Measurements from ENCODE around the gene SLC7A8.

Gene SLC7A8

DNA sequence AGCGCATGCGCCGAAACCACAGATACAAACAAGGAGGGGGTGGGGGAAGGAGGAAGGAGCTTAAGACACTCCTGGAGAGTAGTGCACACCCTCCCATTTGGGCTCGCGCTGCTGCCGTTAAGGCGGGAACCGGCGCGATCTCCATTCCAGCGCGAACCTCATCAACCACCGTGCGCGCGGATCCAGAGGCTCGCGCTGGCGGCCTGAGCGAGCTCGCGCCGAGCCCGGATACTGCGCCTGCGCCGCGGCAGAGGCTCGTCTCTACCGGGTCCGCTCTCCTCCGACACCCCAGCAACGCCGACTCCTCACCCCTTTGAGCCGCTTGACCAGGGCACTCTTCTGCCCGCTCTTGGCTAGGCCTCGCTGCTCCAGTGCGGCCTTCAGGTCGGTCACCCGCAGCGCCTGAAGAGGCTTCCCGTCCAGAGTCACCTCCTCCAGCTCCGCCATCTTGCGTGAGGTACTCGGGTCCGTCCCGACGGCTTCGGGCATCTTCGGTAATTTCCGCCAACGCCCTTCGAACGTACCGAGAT lies 88.7 kb downstream of the SLC7A8 start, which contains the start of gene ACIN1:
TSS of gene ACIN1 (minus strand) at position 471 of the 530 bp plus-strand sequence. CDS start at position 447, 24 bp downstream.
- DNase-seq (ENCODE audit: low read depth) = peak; percentile 49

GRCh38 chr14:23093991-23094665 lies 89.3 kb downstream of the SLC7A8 start:
- DNase-seq (ENCODE audit: low read depth) = no peak

DNA sequence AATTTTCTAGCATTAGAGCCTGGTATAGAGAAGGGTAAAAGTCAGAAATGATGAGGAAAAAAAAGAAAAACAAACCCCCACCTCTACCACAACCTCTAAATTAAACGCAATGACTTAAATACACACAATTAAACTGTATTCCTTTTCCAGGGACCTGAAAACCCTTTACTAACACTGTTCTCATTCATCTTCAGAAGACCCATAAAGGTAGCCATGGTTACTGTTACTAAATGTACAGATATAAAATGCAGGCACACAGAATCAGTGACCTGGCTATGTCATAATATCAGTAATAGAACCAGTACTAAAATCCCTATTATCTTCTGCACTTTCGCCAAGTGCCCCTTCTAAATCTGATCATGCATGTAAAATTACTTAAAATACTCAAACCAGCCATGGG lies 89.9 kb downstream of the SLC7A8 start:
- no peak for DNase-seq (ENCODE audit: low read depth)

DNA sequence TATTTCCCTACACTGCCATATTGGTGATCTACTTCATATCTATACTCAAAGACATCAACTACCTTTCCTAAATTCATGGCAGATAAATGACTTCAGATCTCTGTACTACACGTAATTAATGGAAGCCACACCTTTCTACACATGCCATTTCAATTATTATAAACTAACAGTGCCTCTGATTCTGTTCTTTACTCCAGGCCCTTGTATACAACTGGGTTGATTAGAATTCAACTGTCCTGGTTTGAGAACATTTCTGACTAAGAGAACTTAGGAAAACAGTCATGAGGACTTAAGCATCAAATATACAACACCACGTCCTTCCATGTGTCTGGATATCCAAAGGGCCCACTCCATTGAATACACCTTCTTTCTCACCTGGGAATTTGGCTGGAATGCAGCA lies 90.4 kb downstream of the SLC7A8 start:
- DNase-seq (ENCODE audit: low read depth) = no peak

DNA sequence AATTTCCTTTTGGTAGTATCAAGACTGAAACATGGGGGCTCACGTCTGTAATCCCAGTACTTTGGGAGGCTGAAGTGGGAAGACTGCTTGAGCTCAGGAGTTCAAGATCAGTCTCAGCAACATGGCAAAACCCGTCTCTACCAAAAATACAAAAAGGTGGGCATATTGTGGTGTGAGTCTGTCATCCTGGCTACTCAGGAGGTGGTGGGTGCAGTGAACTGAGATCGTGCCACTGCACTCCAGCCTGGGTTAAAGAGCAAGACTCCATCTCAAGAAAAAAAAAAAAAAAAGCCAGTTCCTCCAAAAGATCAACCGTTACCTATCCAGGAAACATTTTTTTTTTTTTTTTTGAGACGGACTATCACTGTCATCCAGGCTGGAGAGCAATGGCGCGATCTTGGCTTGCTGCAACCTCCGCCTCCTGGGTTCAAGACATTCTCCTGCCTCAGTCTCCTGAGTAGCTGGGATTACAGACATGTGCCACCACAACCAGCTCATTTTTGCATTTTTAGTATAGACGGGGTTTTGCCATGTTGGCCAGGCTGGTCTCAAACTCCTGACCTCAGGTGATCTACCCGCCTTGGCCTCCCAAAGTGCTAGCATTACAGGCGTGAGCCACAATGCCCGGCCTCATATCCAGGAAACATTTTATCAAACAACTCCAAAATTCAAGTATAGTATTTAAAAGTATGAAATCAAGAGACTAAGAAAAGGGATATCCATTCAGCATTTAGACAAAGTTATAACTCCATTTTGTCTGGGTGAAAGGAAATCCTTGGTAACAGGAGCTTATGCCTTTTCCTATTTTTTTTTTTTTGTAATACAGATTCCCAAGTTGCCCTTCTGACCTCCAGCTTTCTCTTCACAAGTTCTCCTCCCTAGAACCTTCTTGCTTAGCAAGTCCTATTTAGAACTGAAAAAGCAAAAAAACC lies 91.9 kb downstream of the SLC7A8 start:
- no peak for DNase-seq (ENCODE audit: low read depth)

DNA sequence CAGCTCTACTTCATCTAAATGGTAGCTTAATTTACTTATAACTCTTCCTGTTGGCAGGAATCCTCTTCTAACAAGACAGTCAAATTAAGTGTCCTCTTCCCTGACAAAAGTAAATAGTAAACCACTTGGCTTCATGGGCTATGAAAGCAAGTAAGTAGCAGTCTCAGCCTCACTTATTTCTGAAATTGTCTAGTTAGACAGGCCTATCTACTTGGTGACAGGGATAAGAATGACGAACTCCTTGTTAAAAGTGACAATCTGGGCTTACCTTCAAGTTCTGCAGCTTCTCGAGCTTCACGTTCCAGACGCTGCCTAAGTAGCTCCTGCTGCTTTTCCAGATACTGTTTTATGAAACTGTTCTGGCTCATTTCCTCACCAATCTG lies 93.2 kb downstream of the SLC7A8 start:
- DNase-seq (ENCODE audit: low read depth) = no peak

- no peak for DNase-seq (ENCODE audit: low read depth)
Observed at GRCh38 chr14:23089498-23090253, 93.8 kb downstream of the SLC7A8 start.

DNA sequence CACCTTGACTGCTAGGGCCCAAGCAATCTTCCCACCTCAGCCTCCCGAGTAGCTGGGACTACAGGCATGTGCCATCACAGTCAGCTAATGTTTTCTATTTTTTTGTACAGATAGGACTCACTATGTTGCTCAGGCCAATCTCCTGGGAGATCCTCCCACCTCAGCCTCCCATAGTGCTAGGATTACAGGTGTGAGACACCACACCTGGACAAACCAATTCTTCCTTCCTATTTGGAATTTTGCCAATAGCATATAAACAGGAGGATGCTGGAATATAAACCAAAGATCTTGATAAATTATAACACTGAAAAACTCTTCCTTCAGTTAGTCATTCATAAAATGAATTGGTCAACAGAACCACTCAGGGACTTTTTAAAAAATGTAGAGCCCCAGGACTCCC lies 96.9 kb downstream of the SLC7A8 start:
- no peak for DNase-seq (ENCODE audit: low read depth)

GRCh38 chr14:23085458-23085857 lies 98.0 kb downstream of the SLC7A8 start:
- DNase-seq (ENCODE audit: low read depth) = no peak

DNA sequence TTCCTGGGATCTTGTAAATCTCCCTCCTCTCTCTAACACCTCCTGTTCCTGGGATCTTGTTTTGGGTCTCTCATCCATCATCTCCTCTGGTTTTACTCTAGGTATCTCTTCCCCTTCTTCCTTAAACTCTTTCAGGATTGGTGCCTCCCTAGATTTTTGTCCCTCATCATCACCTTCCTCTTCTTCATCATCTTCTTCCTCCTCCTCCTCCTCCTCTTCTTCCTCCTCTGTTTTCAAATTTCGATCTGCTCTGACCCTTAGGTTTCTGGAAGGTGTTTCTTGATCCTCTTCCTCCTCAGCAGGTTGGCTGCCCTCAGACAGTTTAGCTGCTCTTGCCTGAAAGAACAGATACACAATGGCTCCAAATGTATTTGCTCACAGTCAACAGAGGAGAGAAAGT lies 103.0 kb downstream of the SLC7A8 start:
- DNase-seq (ENCODE audit: low read depth) = no peak

DNA sequence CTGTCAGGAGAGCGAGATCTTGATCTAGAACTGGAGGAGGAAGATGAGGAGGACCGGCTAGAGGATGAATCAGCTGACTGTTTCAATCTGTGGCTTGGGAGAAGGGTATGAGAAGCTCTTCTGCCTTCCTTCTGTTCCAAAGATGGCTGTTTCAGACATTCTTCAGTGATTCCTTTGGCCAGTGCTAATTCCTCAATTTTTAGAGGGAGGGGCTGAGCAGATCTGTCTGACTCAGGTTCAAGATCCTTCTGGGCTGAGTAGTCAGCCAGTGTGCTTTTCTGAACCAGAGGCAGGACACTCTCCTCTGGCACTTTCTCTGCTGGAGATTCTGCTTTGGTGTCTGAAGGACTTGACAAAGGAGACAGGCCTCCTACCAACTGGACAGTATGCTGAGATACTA lies 103.7 kb downstream of the SLC7A8 start:
- DNase-seq (ENCODE audit: low read depth) = no peak

- no peak for DNase-seq (ENCODE audit: low read depth)
Observed at GRCh38 chr14:23078692-23079116, 104.8 kb downstream of the SLC7A8 start.

GRCh38 chr14:23077962-23078361 lies 105.5 kb downstream of the SLC7A8 start:
- no peak for DNase-seq (ENCODE audit: low read depth)

DNA sequence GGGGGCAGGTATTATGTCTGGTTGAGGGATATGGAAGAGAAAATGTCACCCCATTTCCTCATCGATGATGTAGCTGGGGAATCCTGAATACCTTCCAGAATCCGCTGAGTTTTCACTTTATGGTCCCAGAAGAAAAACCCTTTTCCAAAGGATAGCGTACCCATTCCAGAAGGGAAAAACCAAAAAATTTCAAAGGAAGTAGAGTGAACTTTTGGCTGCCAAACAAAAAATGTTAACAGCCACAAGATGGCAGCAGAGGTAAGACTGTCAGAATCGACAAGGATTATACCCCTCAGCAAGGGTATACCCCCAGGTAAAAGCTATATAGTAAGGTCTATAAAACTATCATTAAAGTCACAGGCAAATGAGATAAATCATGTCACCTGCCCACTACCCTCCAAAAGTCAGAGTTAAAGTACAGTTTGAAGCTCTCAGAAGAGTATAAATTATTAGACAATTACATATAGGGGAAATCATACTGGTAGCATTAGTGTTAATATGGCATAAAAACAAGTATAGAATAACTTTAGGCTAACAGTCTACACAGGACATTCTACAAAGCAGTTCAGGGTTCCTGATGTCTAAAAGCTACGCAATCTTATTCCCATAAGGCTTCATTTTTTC lies 106.6 kb downstream of the SLC7A8 start:
- DNase-seq (ENCODE audit: low read depth) = no peak

Measured in stimulated activated CD4-positive, alpha-beta T cell treated with anti-CD3 and anti-CD28 coated beads, Interleukin-2, amount 100 ng/mL, for 4 hours (primary cell).